NT2/D1 (cell line): ENCODE measurements around the gene TDRD9.

Experiments
- DNase-seq: peaks from one replicate; pipeline ENCODE4 v3.0.0-alpha.2; 2011; ENCODE audit warnings: low read depth, low spot score
- H3K27me3 ChIP-seq: 2 replicates; pipeline ENCODE4 v1.6.0; 2011; ENCODE audit warnings: mild to moderate bottlenecking; ENCODE audit not compliant: insufficient read length, insufficient read depth
- H3K36me3 ChIP-seq: 2 replicates; pipeline ENCODE4 v1.6.1; 2011; ENCODE audit warnings: mild to moderate bottlenecking, low read length, mixed read lengths; ENCODE audit not compliant: insufficient read depth, insufficient read length
- H3K4me1 ChIP-seq: 2 replicates; pipeline ENCODE4 v1.5.1; 2011; ENCODE audit not compliant: insufficient read depth, insufficient read length
- H3K4me3 ChIP-seq: 2 replicates; pipeline ENCODE4 v1.5.1; 2011; ENCODE audit warnings: low read depth; ENCODE audit not compliant: insufficient read length
- H3K9ac ChIP-seq: 2 replicates; pipeline ENCODE4 v1.6.0; 2011; ENCODE audit warnings: low read depth; ENCODE audit not compliant: insufficient read length
- H3K9me3 ChIP-seq: 2 replicates; pipeline ENCODE4 v1.5.1; 2011; ENCODE audit warnings: mild to moderate bottlenecking, low read length; ENCODE audit not compliant: insufficient read depth
- SUZ12 ChIP-seq: IDR thresholded peaks from 2 replicates; pipeline ENCODE4 v1.6.1; 2011; ENCODE audit not compliant: insufficient read length, insufficient read depth; ENCODE audit errors: extremely low read depth
- YY1 ChIP-seq: IDR thresholded peaks from 2 replicates; pipeline ENCODE4 v1.6.1; 2011; ENCODE audit not compliant: insufficient read length, insufficient read depth
- ZNF274 ChIP-seq: IDR thresholded peaks from 2 replicates; pipeline ENCODE4 v1.6.1; 2011; ENCODE audit warnings: mild to moderate bottlenecking, low read depth, low read length

TDRD9 gene

DNA sequence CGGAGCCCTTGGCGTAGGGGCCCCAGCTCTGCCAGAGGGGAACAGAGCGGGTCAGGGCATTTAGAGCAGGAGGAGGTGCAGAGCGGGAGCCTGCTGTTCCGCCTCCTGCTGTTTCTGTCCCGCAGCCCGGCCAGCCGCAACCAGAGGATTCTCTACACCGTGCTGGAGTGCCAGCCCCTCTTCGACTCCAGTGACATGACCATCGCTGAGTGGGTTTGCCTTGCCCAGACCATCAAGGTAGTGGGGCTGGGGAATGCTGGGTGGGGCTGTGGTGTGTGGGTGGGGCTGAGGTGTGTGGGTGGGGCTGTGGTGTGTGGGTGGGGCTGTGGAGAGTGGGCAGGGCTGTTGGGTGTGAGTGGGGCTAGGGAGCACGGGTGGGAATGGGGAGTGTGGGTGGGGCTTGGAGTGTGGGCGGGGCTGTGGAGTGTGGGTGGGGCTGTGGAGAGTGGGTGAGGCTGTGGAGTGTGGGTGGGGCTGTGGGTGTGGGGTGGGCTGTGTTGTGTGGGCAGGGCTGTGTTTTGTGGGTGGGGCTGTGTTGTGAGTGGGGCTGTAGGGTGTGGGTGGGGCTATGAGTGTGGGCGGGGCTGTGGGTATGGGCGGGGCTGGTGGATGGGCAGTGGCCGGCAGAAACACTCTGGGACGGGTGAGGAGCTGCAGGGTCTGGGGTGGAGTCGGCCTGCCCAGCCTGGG is 165.3 kb downstream of the TDRD9 start:
- TF ChIP-seq YY1 (no peak), SUZ12 (no peak), ZNF274 (no peak)
- no peak overlapping the region for H3K9ac ChIP-seq
- H3K4me1 ChIP-seq, result peaks cover 11% of the 10 kb centered on the region
- DNase-seq, result no peak
- H3K9me3 ChIP-seq, result no peaks in the 10 kb centered on the region; the same call in 1 of the 2 replicates
- H3K27me3 ChIP-seq, result no peaks in the 10 kb centered on the region
- H3K4me3 ChIP-seq, result no peak overlapping the region
- H3K36me3 ChIP-seq, result no peaks in the 10 kb centered on the region

DNA sequence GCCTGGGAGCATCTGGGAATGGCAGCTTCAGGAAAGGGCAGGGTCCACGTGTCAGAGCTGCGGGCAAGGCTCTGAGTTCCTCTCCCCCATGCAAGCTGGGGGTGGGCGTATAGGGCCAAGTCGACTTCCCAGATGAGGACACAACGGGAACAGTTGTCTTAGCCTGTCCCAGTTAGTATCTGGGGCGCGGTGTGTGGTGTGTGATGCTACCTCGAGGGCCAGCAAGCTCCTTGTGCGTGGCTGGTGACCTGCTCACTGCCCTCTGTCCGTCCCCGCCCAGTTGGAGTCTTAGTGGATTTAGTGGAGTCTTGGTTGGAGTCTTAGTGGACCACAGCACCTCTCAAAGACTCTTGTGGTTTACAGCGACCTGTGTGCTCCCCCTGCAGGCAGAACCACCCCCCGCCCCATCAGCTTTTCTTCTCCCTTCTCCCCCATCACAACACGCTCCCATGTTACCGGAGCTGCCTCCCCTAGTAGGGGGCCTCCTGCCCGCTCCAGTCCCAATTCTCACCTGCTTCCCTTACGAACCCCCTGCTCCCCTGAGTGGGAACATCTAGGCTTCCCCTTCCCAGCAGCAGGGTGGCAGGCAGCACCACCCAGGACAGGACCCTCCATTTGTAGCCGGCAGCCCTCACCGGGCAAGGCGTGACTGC is 165.9 kb downstream of the TDRD9 start:
- Histone ChIP-seq H3K4me1 (peaks cover 11% of the 10 kb centered on the region), H3K4me3 (no peak overlapping the region), H3K9me3 (no peaks in the 10 kb centered on the region; the same call in 1 of the 2 replicates), H3K36me3 (no peaks in the 10 kb centered on the region), H3K9ac (peak overlapping the region; percentile 50), H3K27me3 (no peaks in the 10 kb centered on the region)
- no peak for DNase-seq
- TF ChIP-seq ZNF274, result no peak
- TF ChIP-seq SUZ12, result no peak
- TF ChIP-seq YY1, result no peak

DNA sequence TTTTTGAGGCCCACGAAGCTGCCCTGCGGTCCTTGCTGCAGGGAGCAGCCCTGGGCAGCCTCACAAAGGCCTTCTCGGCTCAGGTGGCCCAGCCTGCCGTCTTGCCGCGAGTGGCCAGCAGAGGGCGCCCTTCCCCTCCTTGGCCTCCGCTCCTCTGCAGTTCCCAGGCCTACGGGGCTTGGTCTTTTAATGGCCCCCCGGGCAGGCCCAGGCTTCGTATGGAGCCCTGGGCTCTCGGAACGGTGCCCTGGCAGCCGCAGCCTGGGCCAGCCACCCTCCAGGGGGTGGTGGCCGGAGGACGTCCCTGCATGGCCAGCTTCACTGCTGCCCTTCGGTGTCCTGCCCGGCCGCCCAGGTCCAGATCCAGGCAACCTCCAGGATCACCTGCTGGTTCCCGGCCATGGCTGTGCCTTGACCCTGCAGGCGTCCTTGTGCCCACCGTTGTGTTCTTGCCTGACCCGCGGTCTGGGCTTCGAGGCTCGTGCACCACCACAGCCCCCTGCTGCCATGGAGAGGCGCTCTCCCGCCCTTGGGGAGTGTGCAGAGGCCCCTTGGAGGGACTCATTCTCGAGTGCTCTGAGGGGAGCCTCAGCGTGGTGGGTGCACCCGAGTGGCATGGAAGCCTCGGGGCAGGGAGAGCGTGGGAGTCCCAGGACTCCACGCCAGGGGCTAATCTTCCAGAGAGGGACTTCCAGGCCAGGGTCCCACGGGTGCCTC is 166.6 kb downstream of the TDRD9 start:
- H3K27me3 ChIP-seq, result no peaks in the 10 kb centered on the region
- H3K36me3 ChIP-seq, result no peaks in the 10 kb centered on the region
- H3K9me3 ChIP-seq, result no peaks in the 10 kb centered on the region; the same call in 1 of the 2 replicates
- TF ChIP-seq ZNF274 (no peak), YY1 (no peak), SUZ12 (no peak)
- H3K4me1 ChIP-seq, result peaks cover 11% of the 10 kb centered on the region
- peak; percentile 20 for DNase-seq
- peak overlapping the region; percentile 50 for H3K9ac ChIP-seq
- no peak overlapping the region for H3K4me3 ChIP-seq

DNA sequence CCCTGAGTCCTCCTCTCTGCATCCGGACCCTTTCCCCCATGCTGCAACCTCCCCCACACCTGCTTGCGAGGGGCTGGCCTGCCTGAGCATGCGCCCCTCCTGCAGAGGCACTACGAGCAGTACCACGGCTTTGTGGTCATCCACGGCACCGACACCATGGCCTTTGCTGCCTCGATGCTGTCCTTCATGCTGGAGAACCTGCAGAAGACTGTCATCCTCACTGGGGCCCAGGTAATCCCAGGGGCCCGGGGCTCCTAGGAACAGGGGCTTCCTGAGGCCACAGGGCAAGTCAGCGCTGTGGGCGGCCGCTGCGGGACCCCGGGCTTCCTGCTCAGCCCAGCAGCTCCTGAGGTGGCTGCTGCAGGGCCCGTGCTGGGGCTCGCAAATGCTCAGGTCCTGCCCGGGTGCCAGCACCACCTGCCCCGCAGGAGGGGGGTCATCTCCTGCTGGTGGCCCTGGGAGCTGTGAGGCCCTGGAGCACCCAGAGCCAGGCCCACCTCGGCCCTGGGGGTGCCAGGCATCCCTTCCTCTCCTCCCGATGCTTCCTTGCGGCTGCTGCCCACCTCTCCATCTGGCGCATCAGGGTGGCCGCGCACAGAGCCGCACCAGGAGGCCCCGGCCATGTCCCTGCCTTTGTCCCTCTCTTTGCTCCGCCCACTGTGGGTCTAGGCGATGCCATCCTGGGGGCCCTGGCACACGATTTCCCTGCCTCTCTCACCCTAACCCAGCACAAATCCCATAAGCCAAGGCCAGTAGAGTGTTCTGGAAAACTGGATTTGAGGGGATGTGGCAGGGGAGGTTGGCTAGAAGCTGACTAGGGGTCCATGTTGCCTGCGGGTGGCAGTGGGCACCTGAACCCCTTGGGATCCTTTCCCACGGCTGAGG is 167.4 kb downstream of the TDRD9 start:
- Histone ChIP-seq H3K4me1 (peaks cover 11% of the 10 kb centered on the region), H3K36me3 (no peaks in the 10 kb centered on the region), H3K9me3 (no peaks in the 10 kb centered on the region), H3K9ac (no peak overlapping the region), H3K4me3 (no peak overlapping the region), H3K27me3 (no peaks in the 10 kb centered on the region)
- DNase-seq, result no peak
- no peak for TF ChIP-seq ZNF274
- no peak for TF ChIP-seq YY1
- no peak for TF ChIP-seq SUZ12

DNA sequence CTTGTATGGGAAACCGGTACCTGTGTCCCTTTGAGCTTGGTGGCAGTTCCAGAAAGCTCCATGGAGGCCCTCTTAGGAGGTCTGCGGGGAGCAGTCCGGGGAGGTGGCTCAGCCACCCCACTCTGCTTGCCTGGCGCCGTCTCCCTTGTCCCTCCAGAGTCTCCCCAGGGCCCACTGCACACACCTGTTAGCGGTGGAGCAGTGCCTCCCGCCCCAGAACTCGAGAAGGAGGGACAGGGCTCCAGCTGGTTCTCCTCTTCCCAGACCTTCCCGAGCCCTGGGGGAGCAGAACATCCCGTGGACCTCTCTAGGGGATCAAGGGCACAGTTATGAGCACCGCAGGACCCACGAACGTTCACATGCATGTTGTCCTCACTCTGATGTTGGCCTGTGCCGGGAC is 168.1 kb downstream of the TDRD9 start:
- H3K27me3 ChIP-seq, result no peaks in the 10 kb centered on the region
- no peak overlapping the region for H3K9ac ChIP-seq
- TF ChIP-seq YY1 (no peak), ZNF274 (no peak), SUZ12 (no peak)
- no peaks in the 10 kb centered on the region for H3K36me3 ChIP-seq
- no peak for DNase-seq
- H3K9me3 ChIP-seq, result no peaks in the 10 kb centered on the region
- no peak overlapping the region for H3K4me3 ChIP-seq
- H3K4me1 ChIP-seq, result peaks cover 7% of the 10 kb centered on the region

DNA sequence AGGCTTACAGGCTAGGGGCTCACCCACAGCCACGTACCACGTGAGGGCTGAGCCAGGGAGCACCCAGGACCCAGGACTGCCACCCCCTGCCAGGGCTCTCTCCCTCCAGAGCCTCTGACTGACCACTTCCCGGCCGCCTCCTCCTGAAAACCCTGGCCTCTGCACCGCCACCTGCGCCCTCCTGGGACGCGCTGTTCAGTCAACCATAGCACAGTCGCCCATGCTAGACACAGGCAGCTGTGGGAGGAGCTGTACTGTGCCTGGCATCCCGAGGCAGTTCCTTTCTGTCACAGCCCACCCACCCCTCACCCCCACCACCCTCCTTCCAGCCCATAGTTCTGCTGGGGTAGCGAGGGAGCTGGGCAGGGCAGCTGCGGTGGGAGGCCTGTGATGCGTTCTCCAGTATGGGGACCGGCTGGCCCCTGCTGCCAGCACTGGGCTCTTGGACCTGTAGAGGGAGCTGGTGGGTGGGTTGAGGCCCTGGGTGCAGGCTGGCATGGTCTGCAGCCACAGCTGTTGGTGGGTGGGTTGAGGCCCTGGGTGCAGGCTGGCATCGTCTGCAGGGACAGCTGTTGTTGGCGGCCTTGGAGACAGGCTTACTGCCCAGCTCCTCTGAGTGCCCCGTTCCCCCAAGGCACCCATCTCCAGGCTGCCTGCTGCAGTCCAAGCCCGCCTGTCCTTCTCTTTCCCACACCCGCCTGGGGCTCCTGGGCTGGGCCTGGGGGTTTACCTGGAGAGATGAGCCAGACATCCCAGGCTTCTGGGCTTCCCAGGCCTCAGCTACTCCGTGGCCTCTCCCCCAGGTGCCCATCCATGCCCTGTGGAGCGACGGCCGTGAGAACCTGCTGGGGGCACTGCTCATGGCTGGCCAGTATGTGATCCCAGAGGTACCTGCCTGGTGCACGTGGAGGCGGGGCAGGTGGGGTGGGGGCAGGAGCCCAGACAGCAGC is 168.8 kb downstream of the TDRD9 start:
- TF ChIP-seq YY1, result no peak
- TF ChIP-seq ZNF274, result no peak
- no peak for TF ChIP-seq SUZ12
- DNase-seq, result no peak
- H3K36me3 ChIP-seq, result no peaks in the 10 kb centered on the region
- H3K4me3 ChIP-seq, result no peak overlapping the region
- no peaks in the 10 kb centered on the region for H3K27me3 ChIP-seq
- H3K4me1 ChIP-seq, result peaks cover 3% of the 10 kb centered on the region
- no peak overlapping the region for H3K9ac ChIP-seq
- H3K9me3 ChIP-seq, result no peaks in the 10 kb centered on the region
